Transverse colon (tissue), 4 donors: ENCODE results near the gene TXNL4B.

Experiments used
- CTCF ChIP-seq, 5 experiments: fragments of 200-600 bp in 3 of 5; fragments of 450-650 bp in 2 of 5; sonication (generic) in 3 of 5; IDR thresholded peaks; 1 replicate in 2 of 5; 2 replicates in 3 of 5; pipeline ENCODE4 v1.5.1; 2016 to 2017; ENCODE audit warnings: antibody characterized with exemption in 5 of 5, inconsistent platforms in 3 of 5, mild to moderate bottlenecking in 2 of 5, moderate library complexity in 1 of 5
- EP300 ChIP-seq: sonication (generic); formaldehyde crosslinking; IDR thresholded peaks from one replicate; pipeline ENCODE4 v1.6.1; 2017; ENCODE audit warnings: antibody characterized with exemption, low read depth
- POLR2A ChIP-seq: fragments of 450-650 bp; IDR thresholded peaks from one replicate; pipeline ENCODE4 v1.6.1; 2016; ENCODE audit warnings: antibody characterized with exemption, mild to moderate bottlenecking, moderate library complexity
- POLR2AphosphoS5 ChIP-seq, 3 donors: sonication (generic); formaldehyde crosslinking; IDR thresholded peaks; one replicate each; pipeline ENCODE4 v1.6.1; 2016; ENCODE audit warnings: antibody characterized with exemption in 3 of 3

GRCh38 chr16:72112452-72112792, 19.0 kb upstream of the TXNL4B start:
- TF ChIP-seq CTCF (IDR thresholded peaks at IDR 0.05), result no peak
- TF ChIP-seq EP300, result no peak
- no peak for TF ChIP-seq POLR2A
- TF ChIP-seq POLR2AphosphoS5 (IDR thresholded peaks at IDR 0.05), result no peak
